Urinary bladder (tissue), 4 donors: Measurements from ENCODE around the gene GTF2H4. TPM values are rescaled to one million over a fixed set of nuclear protein-coding genes. Genes with fewer than 3 reads are reported as not detected.

Experiments
- DNase-seq: peaks from one replicate; pipeline ENCODE4 v3.0.0-alpha.2; 2015; ENCODE audit errors: extremely low spot score
- H3K27ac ChIP-seq: one replicate; pipeline ENCODE4 v1.5.1; 2013; ENCODE audit warnings: low read depth, mild to moderate bottlenecking, moderate library complexity
- H3K36me3 ChIP-seq: one replicate; pipeline ENCODE4 v1.6.1; 2013; ENCODE audit warnings: mild to moderate bottlenecking, moderate library complexity; ENCODE audit not compliant: insufficient read depth
- H3K4me1 ChIP-seq: one replicate; pipeline ENCODE4 v1.6.1; 2013; ENCODE audit warnings: mild to moderate bottlenecking, moderate library complexity; ENCODE audit not compliant: insufficient read depth
- H3K4me3 ChIP-seq: one replicate; pipeline ENCODE4 v1.5.1; 2013; ENCODE audit warnings: low read depth, low read length
- WGBS: extraction: QIAGEN DNeasy Blood & Tissue Kit; methylation state at CpG from one replicate; pipeline ENCODE4 v1.1.7; 2013; 5-methylcytosine and 5-hydroxymethylcytosine counted together
- polyA plus RNA-seq: library from polyadenylated mRNA; stranded (reverse); fragments of 200-250 nt; gene quantifications from one replicate; pipeline ENCODE4 v1.2.3, GENCODE V29; 2013
- total RNA-seq: library from RNA; depleted of rRNA; stranded (reverse); fragments of >200 nt; gene quantifications from one replicate; pipeline ENCODE4 v1.2.3, GENCODE V29; 2014
- donor health status: healthy with polysubstance abuse.
- donor health status: healthy.

Gene GTF2H4
- total and polyA plus RNA-seq, 2 donors, result 25.7 to 26.2 TPM

DNA sequence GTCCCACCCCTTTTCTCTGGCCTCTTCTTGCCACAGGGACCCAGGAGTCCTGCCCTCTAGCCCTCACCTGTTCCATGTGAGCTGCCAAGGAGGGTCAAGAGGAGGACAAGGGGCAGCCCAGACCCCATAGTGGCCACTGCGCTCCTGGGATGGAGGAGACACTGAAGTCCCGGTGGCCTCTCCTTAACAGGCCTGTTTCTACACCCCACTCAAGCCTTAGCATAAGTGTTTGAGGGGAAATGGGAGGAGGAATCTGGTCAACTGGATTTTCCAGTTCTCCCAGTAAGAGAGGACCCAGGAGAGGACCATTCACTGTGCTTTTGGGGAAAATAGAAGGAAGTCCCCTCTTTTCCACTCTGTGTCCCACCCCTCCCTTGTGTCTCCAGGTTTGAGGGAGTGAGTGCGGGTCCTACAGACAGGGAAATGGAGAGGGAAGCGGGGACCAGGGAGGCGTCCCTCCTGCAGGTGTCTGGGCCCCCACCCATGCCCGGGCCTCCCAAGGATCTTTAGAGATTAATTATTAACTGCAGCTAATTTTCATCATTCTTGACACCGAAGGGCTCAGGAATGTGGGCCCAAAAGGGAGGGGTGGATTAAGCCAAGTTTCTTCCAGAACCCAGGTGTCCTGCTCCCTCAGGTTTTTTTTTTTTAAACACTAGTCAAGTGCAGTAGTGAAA lies 24.1 kb downstream of the GTF2H4 start, which contains the start of gene SFTA2:
Gene SFTA2, minus strand, starts transcription at position 202 of the 677 bp plus-strand sequence. Its CDS starts 74 bp downstream, at position 128.
- no peak within 1 kb of the TSS for H3K27ac ChIP-seq
- no peaks in the 10 kb centered on the region for H3K4me1 ChIP-seq
- no peak within 1 kb of the TSS for H3K4me3 ChIP-seq
- DNase-seq, result no peak
- H3K36me3 ChIP-seq, result no peaks in the 10 kb centered on the region
- WGBS, result 85% methylated on average over 7 of the region's 7 CpGs

- Histone ChIP-seq H3K4me3 (no peak overlapping the region), H3K4me1 (no peaks in the 10 kb centered on the region), H3K36me3 (no peaks in the 10 kb centered on the region), H3K27ac (no peak overlapping the region)
- WGBS, result 80% methylated on average over 6 of the region's 6 CpGs
- DNase-seq, result no peak
These were observed 24.8 kb downstream of the GTF2H4 start for GRCh38 chr6:30932665-30933365.

GRCh38 chr6:30935018-30935417 lies 27.0 kb downstream of the GTF2H4 start:
- WGBS, result 34% methylated on average over 3 of the region's 3 CpGs
- DNase-seq, result no peak
- Histone ChIP-seq H3K36me3 (no peaks in the 10 kb centered on the region), H3K4me3 (no peak overlapping the region), H3K27ac (no peak overlapping the region), H3K4me1 (no peaks in the 10 kb centered on the region)

GRCh38 chr6:30937265-30937664 lies 29.3 kb downstream of the GTF2H4 start:
- Histone ChIP-seq H3K36me3 (no peaks in the 10 kb centered on the region), H3K4me1 (no peaks in the 10 kb centered on the region), H3K4me3 (no peak overlapping the region), H3K27ac (no peak overlapping the region)
- no peak for DNase-seq
- 70% methylated on average over 6 of the region's 6 CpGs for WGBS

- no peaks in the 10 kb centered on the region for H3K4me1 ChIP-seq
- 77% methylated on average over 4 of the region's 4 CpGs for WGBS
- H3K36me3 ChIP-seq, result no peaks in the 10 kb centered on the region
- H3K4me3 ChIP-seq, result no peak overlapping the region
- no peak for DNase-seq
- no peak overlapping the region for H3K27ac ChIP-seq
These were observed 30.7 kb downstream of the GTF2H4 start for GRCh38 chr6:30938730-30939129.

DNA sequence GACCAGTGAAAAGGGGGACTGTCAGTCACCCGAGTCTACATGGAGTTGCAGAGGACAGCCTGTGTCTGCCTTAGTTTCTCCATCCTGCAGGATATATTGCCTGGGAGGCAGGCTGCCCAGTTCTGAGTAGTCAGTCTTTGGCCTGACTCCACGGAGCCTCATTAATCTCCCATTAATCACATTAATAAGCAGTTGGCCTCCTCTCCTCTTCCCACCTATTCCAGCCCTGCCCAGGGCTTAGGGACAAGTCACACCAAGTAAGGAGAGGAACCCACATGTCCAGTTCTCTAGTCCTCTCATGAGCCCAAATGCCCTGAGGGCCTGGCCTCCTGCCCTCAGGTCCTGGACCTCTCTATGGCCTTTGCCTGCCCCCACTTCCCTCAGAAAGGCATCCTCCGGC lies 31.5 kb downstream of the GTF2H4 start:
- WGBS, result 64% methylated on average over 3 of the region's 3 CpGs
- Histone ChIP-seq H3K36me3 (no peaks in the 10 kb centered on the region), H3K27ac (no peak overlapping the region), H3K4me1 (no peaks in the 10 kb centered on the region), H3K4me3 (no peak overlapping the region)
- no peak for DNase-seq

DNA sequence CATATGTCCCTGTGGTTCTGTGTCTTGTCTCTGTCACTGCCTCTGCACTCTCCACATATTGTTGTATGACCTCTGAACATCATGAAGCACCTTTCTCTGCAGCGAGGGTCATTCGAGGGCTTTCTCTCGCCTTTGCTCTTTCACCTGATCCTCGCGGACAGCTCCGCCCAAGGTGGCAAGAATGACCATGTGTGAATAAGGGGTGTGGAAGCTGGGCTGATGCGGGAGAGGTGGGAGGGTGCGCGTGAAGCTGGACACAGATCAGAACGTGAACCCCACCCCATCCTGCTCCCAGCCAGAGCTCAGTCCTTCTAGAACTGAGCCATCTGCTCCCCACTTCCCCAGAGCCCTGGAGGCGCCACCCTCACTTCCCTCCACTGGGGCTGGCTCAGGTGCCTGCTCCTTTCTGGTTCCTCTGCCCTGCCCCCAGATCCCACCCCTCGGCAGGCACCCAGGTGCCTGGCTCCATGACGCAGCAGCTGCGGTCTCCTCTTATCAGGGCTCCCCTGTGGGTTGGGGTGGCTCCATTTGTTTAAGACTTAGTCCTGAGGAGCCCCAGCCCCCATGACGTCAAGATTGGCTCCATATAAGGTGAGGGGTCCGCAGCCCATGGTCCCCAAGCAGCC lies 32.5 kb downstream of the GTF2H4 start, which contains the start of gene MUCL3:
Gene MUCL3, plus strand, starts transcription at position 613 of the 626 bp plus-strand sequence. CDS start 27 bp downstream, outside the sequence.
- WGBS, result 73% methylated on average over 16 of the region's 16 CpGs
- no peaks in the 10 kb centered on the region for H3K36me3 ChIP-seq
- H3K4me3 ChIP-seq, result no peak within 1 kb of the TSS
- H3K4me1 ChIP-seq, result no peaks in the 10 kb centered on the region
- H3K27ac ChIP-seq, result no peak within 1 kb of the TSS
- no peak for DNase-seq

DNA sequence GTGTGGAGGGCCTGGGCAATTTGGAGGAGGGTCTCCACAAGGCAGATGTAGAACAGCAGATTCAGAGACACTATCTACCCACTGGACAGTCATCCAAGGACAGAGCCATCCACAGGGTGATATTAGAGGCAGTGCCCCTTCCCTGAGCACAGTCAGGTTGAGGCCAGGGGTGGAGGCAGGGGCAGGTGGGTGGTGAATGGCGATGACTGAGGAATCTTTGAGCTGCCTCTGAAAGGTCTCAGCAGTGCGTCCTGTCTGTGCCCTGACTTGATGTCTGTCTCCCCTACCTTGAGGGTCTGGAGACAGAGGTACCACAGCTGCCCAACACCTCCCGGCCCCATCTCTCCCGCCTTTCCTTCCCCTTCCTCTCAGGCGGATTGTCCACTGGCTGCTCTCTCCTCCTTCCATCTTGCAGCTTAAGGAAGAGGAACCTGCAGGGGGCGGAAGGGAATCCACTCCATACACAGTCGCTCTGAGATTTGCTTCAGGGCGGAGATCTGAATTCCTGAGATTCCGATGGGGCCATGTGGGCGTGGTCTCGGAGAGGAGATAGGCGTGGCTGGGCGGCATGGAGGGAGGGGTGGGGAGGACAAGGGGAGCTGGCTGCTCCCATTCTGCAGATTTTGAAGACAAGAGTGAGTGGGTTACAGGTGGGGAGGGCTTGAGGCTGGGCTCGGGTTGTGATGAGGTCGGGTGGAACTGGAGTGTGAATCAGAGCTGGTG lies 34.5 kb downstream of the GTF2H4 start:
- 13% methylated on average over 15 of the region's 15 CpGs for WGBS
- Histone ChIP-seq H3K4me1 (no peaks in the 10 kb centered on the region), H3K27ac (no peak overlapping the region), H3K36me3 (no peaks in the 10 kb centered on the region), H3K4me3 (no peak overlapping the region)
- peak; percentile 55 for DNase-seq

- Histone ChIP-seq H3K27ac (no peak overlapping the region), H3K36me3 (no peaks in the 10 kb centered on the region), H3K4me3 (no peak overlapping the region), H3K4me1 (no peaks in the 10 kb centered on the region)
- no peak for DNase-seq
- WGBS, result 96% methylated on average over 4 of the region's 4 CpGs
These were observed 36.0 kb downstream of the GTF2H4 start for GRCh38 chr6:30944051-30944450.

DNA sequence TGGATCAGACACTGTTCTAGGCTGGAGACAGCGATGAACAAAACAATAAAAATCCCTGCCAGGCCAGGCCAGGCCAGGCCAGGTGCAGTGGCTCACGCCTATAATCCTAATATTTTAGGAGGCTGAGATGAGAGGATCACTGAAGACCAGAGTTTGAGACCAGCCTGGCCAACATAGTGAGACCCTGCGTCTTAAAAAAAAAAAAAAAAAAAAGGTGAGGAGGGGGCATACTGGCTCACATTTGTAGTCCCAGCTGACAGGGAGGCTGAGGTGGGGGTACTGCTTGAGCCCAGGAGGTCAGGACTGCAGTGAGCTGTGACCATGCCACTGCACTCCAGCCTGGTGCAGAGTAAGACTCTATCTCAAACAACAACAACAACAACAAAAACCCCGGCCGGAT lies 37.3 kb downstream of the GTF2H4 start:
- no peaks in the 10 kb centered on the region for H3K4me1 ChIP-seq
- H3K27ac ChIP-seq, result no peak overlapping the region
- H3K4me3 ChIP-seq, result no peak overlapping the region
- 79% methylated on average over 5 of the region's 5 CpGs for WGBS
- no peaks in the 10 kb centered on the region for H3K36me3 ChIP-seq
- no peak for DNase-seq

DNA sequence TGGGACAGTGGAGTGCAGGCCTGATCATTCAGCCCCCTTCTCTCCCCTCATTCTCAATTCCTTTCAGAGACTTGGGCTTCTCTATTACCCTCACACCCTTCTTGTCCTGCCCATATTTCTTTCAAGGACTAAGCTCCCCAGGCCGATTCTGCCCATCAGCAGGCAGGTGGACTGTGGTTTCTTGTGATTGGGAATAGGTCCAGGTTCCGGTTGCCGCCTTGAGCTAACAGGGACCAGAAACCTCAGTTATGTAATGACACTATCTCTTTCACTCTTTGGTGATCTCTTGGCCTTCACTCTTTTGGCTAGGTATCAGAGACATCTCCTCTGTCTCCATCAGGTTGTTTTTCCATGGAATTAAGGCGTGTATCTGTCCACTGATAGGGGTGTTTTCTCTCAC lies 39.2 kb downstream of the GTF2H4 start:
- Histone ChIP-seq H3K4me3 (no peak overlapping the region), H3K27ac (no peak overlapping the region), H3K36me3 (no peaks in the 10 kb centered on the region), H3K4me1 (no peaks in the 10 kb centered on the region)
- no peak for DNase-seq
- WGBS, result 86% methylated on average over 4 of the region's 4 CpGs

DNA sequence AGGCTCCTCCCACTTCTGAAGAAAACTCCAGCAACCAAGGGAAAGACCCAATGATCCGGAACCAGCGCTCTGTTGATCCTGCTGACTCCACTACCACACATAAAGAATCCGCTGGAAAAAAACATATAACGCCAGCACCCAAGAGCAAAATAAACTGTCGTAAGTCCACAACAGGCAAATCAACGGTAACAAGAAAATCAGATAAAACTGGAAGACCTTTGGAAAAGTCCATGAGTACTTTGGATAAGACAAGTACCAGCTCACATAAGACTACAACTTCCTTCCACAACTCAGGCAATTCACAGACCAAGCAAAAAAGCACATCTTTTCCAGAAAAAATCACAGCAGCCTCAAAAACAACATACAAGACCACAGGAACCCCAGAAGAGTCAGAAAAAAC lies 40.8 kb downstream of the GTF2H4 start:
- no peak overlapping the region for H3K27ac ChIP-seq
- no peak overlapping the region for H3K4me3 ChIP-seq
- DNase-seq, result no peak
- no peaks in the 10 kb centered on the region for H3K4me1 ChIP-seq
- WGBS, result 94% methylated on average over 6 of the region's 6 CpGs
- H3K36me3 ChIP-seq, result no peaks in the 10 kb centered on the region

GRCh38 chr6:30951907-30952469 lies 44.0 kb downstream of the GTF2H4 start:
- DNase-seq, result no peak
- Histone ChIP-seq H3K36me3 (no peaks in the 10 kb centered on the region), H3K4me1 (no peaks in the 10 kb centered on the region), H3K4me3 (no peak overlapping the region), H3K27ac (no peak overlapping the region)
- 72% methylated on average over 5 of the region's 5 CpGs for WGBS
